Measurements from ENCODE around the gene VSTM5.

DNA sequence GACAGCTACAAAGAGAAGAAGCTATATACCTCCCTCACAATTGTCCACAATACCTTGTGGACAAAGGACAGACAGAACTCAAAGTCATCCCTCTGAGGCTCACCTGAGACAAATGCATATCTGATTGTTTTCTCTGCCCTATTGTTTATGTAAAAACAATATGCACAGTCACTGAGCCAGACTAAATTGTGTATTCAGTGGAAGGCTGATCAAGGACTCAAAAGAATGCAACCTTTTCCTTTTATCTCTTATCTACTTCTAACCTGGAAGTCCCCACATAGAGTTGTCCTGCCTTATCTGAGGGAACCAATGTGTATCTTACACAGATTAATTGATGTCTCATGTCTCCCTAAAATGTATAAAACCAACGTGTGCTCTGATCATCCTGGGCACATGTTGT lies 80.3 kb downstream of the VSTM5 start:
- TF ChIP-seq, protein P1, sequence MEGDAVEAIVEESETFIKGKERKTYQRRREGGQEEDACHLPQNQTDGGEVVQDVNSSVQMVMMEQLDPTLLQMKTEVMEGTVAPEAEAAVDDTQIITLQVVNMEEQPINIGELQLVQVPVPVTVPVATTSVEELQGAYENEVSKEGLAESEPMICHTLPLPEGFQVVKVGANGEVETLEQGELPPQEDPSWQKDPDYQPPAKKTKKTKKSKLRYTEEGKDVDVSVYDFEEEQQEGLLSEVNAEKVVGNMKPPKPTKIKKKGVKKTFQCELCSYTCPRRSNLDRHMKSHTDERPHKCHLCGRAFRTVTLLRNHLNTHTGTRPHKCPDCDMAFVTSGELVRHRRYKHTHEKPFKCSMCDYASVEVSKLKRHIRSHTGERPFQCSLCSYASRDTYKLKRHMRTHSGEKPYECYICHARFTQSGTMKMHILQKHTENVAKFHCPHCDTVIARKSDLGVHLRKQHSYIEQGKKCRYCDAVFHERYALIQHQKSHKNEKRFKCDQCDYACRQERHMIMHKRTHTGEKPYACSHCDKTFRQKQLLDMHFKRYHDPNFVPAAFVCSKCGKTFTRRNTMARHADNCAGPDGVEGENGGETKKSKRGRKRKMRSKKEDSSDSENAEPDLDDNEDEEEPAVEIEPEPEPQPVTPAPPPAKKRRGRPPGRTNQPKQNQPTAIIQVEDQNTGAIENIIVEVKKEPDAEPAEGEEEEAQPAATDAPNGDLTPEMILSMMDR (IDR thresholded peaks at IDR 0.05) = no peak
- no peak for TF ChIP-seq POLR2A (IDR thresholded peaks at IDR 0.05)

Measured in uterus (tissue), 2 donors.